KMS-11 (cell line): ENCODE measurements around the gene BBX.

Experiments used
- H2AFZ ChIP-seq: fragments of 200-600 bp; sonication (generic); 2 replicates; pipeline ENCODE4 v1.6.1; 2016; ENCODE audit warnings: antibody characterized with exemption, mixed run types, low read depth
- H3K27ac ChIP-seq: fragments of 200-600 bp; sonication (generic); 2 replicates; pipeline ENCODE4 v1.6.1; 2016; ENCODE audit warnings: mild to moderate bottlenecking, mixed run types
- H3K27me3 ChIP-seq: fragments of 200-600 bp; sonication (generic); 2 replicates; pipeline ENCODE4 v1.6.1; 2017; ENCODE audit warnings: mild to moderate bottlenecking, low read depth, mixed run types, moderate library complexity; ENCODE audit not compliant: insufficient read depth
- H3K36me3 ChIP-seq: fragments of 200-600 bp; sonication (generic); 2 replicates; pipeline ENCODE4 v1.6.1; 2017; ENCODE audit warnings: mild to moderate bottlenecking, mixed run types; ENCODE audit not compliant: insufficient read depth
- H3K4me1 ChIP-seq: fragments of 200-600 bp; sonication (generic); 2 replicates; pipeline ENCODE4 v1.6.1; 2016; ENCODE audit warnings: mild to moderate bottlenecking, low read depth, mixed run types; ENCODE audit not compliant: poor library complexity, severe bottlenecking
- H3K4me2 ChIP-seq: fragments of 200-600 bp; sonication (generic); 2 replicates; pipeline ENCODE4 v1.7.0; 2016; ENCODE audit warnings: mild to moderate bottlenecking, mixed run types
- H3K4me3 ChIP-seq: fragments of 200-600 bp; sonication (generic); IDR thresholded peaks from 2 replicates; pipeline ENCODE4 v1.6.1; 2017; ENCODE audit warnings: low read depth, low read length, mixed read lengths; ENCODE audit not compliant: insufficient read depth
- H3K79me2 ChIP-seq: fragments of 200-600 bp; sonication (generic); 2 replicates; pipeline ENCODE4 v1.6.1; 2016; ENCODE audit warnings: low read depth, mixed run types; ENCODE audit not compliant: insufficient read depth
- H3K9ac ChIP-seq: fragments of 200-600 bp; sonication (generic); 2 replicates; pipeline ENCODE4 v1.6.1; 2016; ENCODE audit warnings: mild to moderate bottlenecking, mixed run types
- H4K20me1 ChIP-seq: fragments of 200-600 bp; sonication (generic); 2 replicates; pipeline ENCODE4 v1.6.1; 2016; ENCODE audit warnings: mild to moderate bottlenecking, mixed run types; ENCODE audit not compliant: insufficient read depth
- TF ChIP-seq, protein P1 (sequence below): fragments of 200-600 bp; sonication (generic); conservative IDR thresholded peaks from 2 replicates; pipeline ENCODE4 v1.6.1; 2017; ENCODE audit warnings: low read depth, mild to moderate bottlenecking, antibody characterized with exemption, low read length, moderate library complexity, mixed read lengths

BBX gene

DNA sequence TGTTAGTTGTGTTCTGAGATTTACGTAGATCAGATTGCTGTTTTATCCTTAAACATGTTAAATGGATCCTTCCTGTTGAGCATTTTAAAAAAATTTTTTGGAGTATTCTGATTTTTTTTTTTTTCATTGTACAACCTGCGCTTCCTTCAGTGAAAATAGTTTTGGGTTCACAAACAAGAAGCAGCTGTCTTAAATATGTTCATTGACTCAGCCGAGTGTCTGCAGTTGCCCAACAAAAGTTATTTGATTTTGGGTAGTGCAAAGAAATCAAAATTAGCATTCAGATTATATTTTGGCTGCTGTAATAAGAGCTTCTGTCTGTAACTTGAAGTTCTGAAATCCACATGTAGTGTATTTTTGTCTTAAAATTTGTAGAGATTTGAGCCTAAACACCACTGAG, 148.2 kb downstream of the BBX start:
- H2AFZ ChIP-seq = no peak overlapping the region
- H3K27ac ChIP-seq = no peak overlapping the region
- H3K27me3 ChIP-seq = no peaks in the 10 kb centered on the region
- no peaks in the 10 kb centered on the region for H4K20me1 ChIP-seq
- H3K4me2 ChIP-seq = no peak overlapping the region
- H3K9ac ChIP-seq = no peak overlapping the region
- H3K4me3 ChIP-seq = no peak overlapping the region
- TF ChIP-seq, protein P1, sequence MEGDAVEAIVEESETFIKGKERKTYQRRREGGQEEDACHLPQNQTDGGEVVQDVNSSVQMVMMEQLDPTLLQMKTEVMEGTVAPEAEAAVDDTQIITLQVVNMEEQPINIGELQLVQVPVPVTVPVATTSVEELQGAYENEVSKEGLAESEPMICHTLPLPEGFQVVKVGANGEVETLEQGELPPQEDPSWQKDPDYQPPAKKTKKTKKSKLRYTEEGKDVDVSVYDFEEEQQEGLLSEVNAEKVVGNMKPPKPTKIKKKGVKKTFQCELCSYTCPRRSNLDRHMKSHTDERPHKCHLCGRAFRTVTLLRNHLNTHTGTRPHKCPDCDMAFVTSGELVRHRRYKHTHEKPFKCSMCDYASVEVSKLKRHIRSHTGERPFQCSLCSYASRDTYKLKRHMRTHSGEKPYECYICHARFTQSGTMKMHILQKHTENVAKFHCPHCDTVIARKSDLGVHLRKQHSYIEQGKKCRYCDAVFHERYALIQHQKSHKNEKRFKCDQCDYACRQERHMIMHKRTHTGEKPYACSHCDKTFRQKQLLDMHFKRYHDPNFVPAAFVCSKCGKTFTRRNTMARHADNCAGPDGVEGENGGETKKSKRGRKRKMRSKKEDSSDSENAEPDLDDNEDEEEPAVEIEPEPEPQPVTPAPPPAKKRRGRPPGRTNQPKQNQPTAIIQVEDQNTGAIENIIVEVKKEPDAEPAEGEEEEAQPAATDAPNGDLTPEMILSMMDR = no peak
- H3K79me2 ChIP-seq = no peaks in the 10 kb centered on the region
- no peaks in the 10 kb centered on the region for H3K4me1 ChIP-seq
- H3K36me3 ChIP-seq = no peaks in the 10 kb centered on the region; the same call in 1 of the 2 replicates

DNA sequence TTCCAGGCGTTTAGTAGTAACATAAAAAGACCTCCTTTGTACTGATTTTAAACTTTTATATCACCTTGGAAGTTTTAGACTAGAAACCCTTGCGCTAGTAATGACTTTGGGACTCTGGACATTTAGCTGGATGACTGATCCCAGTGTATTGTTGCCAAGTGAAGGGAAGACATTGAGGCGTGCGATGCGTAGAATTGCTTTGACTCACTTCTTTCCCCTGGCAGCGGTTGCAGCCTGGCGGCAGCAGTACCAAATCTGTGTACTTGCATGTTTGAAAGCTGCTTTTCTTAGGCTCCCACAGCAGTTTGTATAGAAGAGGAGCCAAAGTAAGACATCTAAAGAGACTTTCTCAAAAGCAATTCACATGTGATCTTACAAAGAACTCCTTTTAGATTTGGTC, 151.6 kb downstream of the BBX start:
- Histone ChIP-seq H4K20me1 (no peaks in the 10 kb centered on the region), H3K9ac (no peak overlapping the region), H3K36me3 (no peaks in the 10 kb centered on the region; the same call in 1 of the 2 replicates), H3K79me2 (no peaks in the 10 kb centered on the region; the same call in 1 of the 2 replicates), H3K27ac (no peak overlapping the region), H2AFZ (no peak overlapping the region), H3K4me3 (no peak overlapping the region), H3K4me1 (no peaks in the 10 kb centered on the region), H3K27me3 (no peaks in the 10 kb centered on the region), H3K4me2 (no peak overlapping the region)
- TF ChIP-seq, protein P1 = no peak

DNA sequence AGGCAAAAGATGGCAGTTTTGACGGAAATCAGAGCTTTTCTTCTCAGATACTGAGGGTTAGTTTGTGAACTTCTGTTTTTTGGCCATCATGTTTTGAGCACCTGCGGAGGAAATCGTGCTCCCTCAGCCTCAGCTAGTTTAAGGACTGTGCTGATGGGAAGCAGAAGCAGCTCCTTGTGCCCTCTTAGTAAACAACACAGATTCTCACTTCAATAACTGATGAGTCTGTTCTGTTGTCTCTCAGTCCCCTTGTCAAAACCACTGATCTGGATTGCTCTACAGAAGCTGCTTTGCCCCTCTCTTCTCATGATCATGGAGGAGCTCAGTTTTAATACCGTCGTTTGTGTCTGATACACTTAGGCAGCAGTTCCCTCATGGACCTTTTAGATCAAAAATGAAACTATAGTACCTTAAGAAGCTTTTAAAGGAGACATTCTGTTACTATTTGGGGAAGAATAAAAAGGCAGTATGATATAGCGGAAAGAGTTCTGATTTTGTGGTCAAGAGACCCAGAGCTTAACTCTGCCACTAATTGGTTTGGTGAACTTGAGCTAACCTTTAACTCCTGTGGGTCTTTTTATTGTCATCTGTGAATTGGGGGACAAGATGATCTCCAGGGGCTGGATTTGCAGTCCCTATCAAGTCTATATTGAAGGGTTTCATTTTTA, 152.6 kb downstream of the BBX start:
- Histone ChIP-seq H3K9ac (no peak overlapping the region), H3K4me2 (no peak overlapping the region), H4K20me1 (no peaks in the 10 kb centered on the region), H3K4me1 (peaks cover 8% of the 10 kb centered on the region), H3K36me3 (no peaks in the 10 kb centered on the region), H2AFZ (no peak overlapping the region), H3K27ac (no peak overlapping the region), H3K4me3 (no peak overlapping the region), H3K27me3 (no peaks in the 10 kb centered on the region), H3K79me2 (no peaks in the 10 kb centered on the region; the same call in 1 of the 2 replicates)
- TF ChIP-seq, protein P1 = no peak

DNA sequence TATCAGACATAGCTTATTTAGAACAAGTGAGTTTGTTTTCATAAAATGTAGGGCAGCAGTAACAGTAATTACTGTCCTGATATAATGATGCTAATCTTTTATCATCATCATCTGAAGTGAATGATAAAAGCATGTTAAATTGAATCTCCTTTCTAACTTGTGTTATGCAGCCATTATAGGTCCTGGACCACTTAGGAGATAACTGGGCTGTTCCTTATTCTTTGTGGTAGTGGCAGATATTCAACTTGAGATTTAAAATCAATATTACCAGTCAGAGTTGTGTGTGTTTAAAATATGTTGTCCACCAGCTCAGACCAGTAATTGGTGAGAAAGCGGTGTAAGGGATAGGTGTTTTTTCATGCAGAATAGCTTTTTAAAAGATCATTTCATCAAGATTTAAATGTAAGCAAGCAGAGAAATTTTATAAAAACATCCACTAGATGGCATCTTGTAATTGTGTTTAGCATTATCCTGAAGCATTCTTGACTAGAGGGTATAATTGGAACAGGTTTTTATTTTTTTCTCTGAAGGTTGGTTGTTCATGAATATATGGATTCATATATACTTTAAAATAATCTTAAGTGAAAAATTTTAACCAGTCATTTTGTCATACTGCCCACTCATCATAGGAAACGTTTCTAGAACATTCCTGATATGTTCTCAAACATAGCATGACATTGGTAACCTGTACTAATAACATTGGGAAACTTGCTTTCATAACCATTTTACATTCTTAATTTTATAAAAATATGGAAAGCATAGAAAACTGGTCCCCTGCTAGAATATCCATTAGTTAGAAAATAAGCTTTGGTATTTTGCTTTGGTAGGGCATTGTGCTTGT, 153.9 kb downstream of the BBX start:
- Histone ChIP-seq H3K4me2 (no peak overlapping the region), H3K9ac (no peak overlapping the region), H3K27me3 (no peaks in the 10 kb centered on the region), H2AFZ (no peak overlapping the region), H3K4me3 (no peak overlapping the region), H3K4me1 (peaks cover 20% of the 10 kb centered on the region), H3K36me3 (no peaks in the 10 kb centered on the region), H4K20me1 (no peaks in the 10 kb centered on the region), H3K79me2 (no peaks in the 10 kb centered on the region; the same call in 1 of the 2 replicates), H3K27ac (no peak overlapping the region)
- TF ChIP-seq, protein P1 = peak; percentile 60
